Measurements from ENCODE around the gene SNCAIP. TPM values are rescaled to one million over a fixed set of nuclear protein-coding genes. Genes with fewer than 3 reads are reported as not detected.

The SNCAIP gene
- total RNA-seq, 1 experiment from 2014 or later: not detected

GRCh38 chr5:122412966-122413365, 100.9 kb downstream of the SNCAIP start:
- intact Hi-C loops (cut with micrococcal nuclease; ENCODE audit: unreplicated experiment): no loop called here
- BruUV-seq (replicated peaks): no TSS peak
- ATAC-seq: no peak
- 0 out of 2 replicates have a peak, but pooled peaks cover 4% of the 10 kb centered on the region for H3K27me3 ChIP-seq (ENCODE audit: control insufficient read depth, insufficient read depth, low read length)
- TF ChIP-seq, protein P1, sequence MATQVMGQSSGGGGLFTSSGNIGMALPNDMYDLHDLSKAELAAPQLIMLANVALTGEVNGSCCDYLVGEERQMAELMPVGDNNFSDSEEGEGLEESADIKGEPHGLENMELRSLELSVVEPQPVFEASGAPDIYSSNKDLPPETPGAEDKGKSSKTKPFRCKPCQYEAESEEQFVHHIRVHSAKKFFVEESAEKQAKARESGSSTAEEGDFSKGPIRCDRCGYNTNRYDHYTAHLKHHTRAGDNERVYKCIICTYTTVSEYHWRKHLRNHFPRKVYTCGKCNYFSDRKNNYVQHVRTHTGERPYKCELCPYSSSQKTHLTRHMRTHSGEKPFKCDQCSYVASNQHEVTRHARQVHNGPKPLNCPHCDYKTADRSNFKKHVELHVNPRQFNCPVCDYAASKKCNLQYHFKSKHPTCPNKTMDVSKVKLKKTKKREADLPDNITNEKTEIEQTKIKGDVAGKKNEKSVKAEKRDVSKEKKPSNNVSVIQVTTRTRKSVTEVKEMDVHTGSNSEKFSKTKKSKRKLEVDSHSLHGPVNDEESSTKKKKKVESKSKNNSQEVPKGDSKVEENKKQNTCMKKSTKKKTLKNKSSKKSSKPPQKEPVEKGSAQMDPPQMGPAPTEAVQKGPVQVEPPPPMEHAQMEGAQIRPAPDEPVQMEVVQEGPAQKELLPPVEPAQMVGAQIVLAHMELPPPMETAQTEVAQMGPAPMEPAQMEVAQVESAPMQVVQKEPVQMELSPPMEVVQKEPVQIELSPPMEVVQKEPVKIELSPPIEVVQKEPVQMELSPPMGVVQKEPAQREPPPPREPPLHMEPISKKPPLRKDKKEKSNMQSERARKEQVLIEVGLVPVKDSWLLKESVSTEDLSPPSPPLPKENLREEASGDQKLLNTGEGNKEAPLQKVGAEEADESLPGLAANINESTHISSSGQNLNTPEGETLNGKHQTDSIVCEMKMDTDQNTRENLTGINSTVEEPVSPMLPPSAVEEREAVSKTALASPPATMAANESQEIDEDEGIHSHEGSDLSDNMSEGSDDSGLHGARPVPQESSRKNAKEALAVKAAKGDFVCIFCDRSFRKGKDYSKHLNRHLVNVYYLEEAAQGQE (IDR thresholded peaks at IDR 0.05; ENCODE audit: insufficient read depth in 1 of 2, low read depth in 2 of 2, low read length in 1 of 2): no peak
- no peak for TF ChIP-seq SIN3A (IDR thresholded peaks at IDR 0.05; ENCODE audit: borderline replicate concordance, insufficient read depth, low read depth, low read length)
- no peak for TF ChIP-seq TCF7L2 (IDR thresholded peaks at IDR 0.05; ENCODE audit: low read depth, low read length)
- no peak for TF ChIP-seq POLR2AphosphoS5 (IDR thresholded peaks at IDR 0.05; ENCODE audit: low read depth, low read length)
- TF ChIP-seq CTCF (IDR thresholded peaks at IDR 0.05): no peak
- DNase-seq (ENCODE audit: low read depth, low spot score): no peak
- H3K27ac ChIP-seq (ENCODE audit: low read length): no peak overlapping the region
- no peaks in the 10 kb centered on the region for H3K9me3 ChIP-seq (ENCODE audit: control insufficient read depth, insufficient read depth, low read depth, low read length)
- H3K36me3 ChIP-seq (ENCODE audit: control insufficient read depth, insufficient read depth, low read length): no peaks in the 10 kb centered on the region
- POLR2A ChIA-PET: no interaction called here
- CTCF ChIA-PET: no interaction called here
- in situ Hi-C loops (cut with HindIII; ENCODE audit: low pct_unique_long_range_greater_than_20kb, low sequenced_read_pairs): no loop called here
- no peaks in the 10 kb centered on the region for H3K4me1 ChIP-seq (ENCODE audit: control insufficient read depth, insufficient read depth, low read length)
- H3K4me3 ChIP-seq (ENCODE audit: low read depth in 2 of 2, low read length in 2 of 2): no peak overlapping the region

- in situ Hi-C loops (cut with HindIII; ENCODE audit: low pct_unique_long_range_greater_than_20kb, low sequenced_read_pairs) (no loop called here), intact Hi-C loops (cut with micrococcal nuclease; ENCODE audit: unreplicated experiment) (no loop called here)
- Histone ChIP-seq H3K36me3 (ENCODE audit: control insufficient read depth, insufficient read depth, low read length) (no peaks in the 10 kb centered on the region), H3K4me1 (ENCODE audit: control insufficient read depth, insufficient read depth, low read length) (no peaks in the 10 kb centered on the region), H3K27me3 (ENCODE audit: control insufficient read depth, insufficient read depth, low read length) (0 out of 2 replicates have a peak, but pooled peaks cover 4% of the 10 kb centered on the region), H3K9me3 (ENCODE audit: control insufficient read depth, insufficient read depth, low read depth, low read length) (no peaks in the 10 kb centered on the region), H3K4me3 (ENCODE audit: low read depth in 2 of 2, low read length in 2 of 2) (no peak overlapping the region), H3K27ac (ENCODE audit: low read length) (no peak overlapping the region)
- TF ChIP-seq POLR2AphosphoS5 (IDR thresholded peaks at IDR 0.05; ENCODE audit: low read depth, low read length): no peak
- POLR2A ChIA-PET: no interaction called here
- CTCF ChIA-PET: no interaction called here
- no TSS peak for BruUV-seq (replicated peaks)
- ATAC-seq: no peak
- no peak for DNase-seq (ENCODE audit: low read depth, low spot score)
These were observed 101.7 kb downstream of the SNCAIP start for GRCh38 chr5:122413722-122414121.

DNA sequence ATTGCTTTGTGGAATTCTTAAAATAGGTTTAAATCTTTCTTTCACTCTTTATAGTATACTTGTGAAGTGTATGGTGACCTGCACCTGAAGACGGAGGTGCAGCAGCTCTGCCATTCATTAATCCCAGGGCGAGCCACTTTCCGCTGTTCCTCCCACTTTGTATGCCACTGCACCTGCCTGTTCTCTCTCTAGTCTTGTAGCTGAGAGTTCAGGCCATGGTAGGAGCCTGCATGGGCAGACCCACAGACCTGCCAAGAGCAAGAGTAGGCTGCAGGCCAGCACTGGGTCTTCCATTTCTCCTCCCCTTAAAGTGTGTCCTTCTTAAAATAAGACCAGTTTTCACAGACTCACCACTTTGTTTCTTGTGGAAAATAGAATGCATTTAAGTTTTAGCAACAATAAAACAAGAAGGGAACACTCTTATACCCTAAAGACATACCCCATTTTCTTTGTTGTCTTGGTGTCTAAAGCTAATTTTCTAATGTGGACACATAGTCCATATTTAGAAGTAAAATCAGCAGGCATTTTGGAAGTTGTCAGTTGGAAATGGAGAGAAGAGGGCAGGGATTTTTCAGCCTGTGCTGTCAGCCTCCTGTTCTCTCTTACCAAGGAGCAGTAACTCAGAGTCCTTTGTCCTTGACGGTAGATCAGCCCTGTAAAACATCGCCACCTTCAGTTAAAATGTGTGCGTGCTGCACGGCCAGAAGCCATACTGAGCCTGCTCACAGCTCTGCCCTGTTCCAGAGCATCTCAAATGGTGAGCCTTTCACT, 103.2 kb downstream of the SNCAIP start:
- no peak overlapping the region for H3K4me3 ChIP-seq (ENCODE audit: low read depth in 2 of 2, low read length in 2 of 2)
- H3K4me1 ChIP-seq (ENCODE audit: control insufficient read depth, insufficient read depth, low read length): no peaks in the 10 kb centered on the region
- ChIA-PET CTCF (no interaction called here), POLR2A (no interaction called here)
- in situ Hi-C loops (cut with HindIII; ENCODE audit: low pct_unique_long_range_greater_than_20kb, low sequenced_read_pairs) (no loop called here), intact Hi-C loops (cut with micrococcal nuclease; ENCODE audit: unreplicated experiment) (loop anchor here (1.0 kb wide), 1 partner anchor 222 kb away; no protein-coding TSS in a partner anchor)
- peak; percentile 94 for ATAC-seq
- DNase-seq (ENCODE audit: low read depth, low spot score): peak; percentile 24
- TF ChIP-seq CTCF (IDR thresholded peaks at IDR 0.05) (peak; percentile 73), TCF7L2 (IDR thresholded peaks at IDR 0.05; ENCODE audit: low read depth, low read length) (no peak)
- H3K27me3 ChIP-seq (ENCODE audit: control insufficient read depth, insufficient read depth, low read length): 0 out of 2 replicates have a peak, but pooled peaks cover 4% of the 10 kb centered on the region
- no peaks in the 10 kb centered on the region for H3K36me3 ChIP-seq (ENCODE audit: control insufficient read depth, insufficient read depth, low read length)
- H3K27ac ChIP-seq (ENCODE audit: low read length): no peak overlapping the region
- H3K9me3 ChIP-seq (ENCODE audit: control insufficient read depth, insufficient read depth, low read depth, low read length): no peaks in the 10 kb centered on the region
- no TSS peak for BruUV-seq (replicated peaks)
